EH (cell line): ENCODE data around the gene RAD51D.
"Not testable (repeated sequence)": the region's sequence is repeated elsewhere in the genome, so short reads cannot be mapped to it uniquely, and the experiment has no call there.

Source experiments
- DNase-seq: peaks from one replicate; pipeline ENCODE4 v3.0.0-alpha.2; 2015; ENCODE audit warnings: low read depth

The RAD51D gene

DNA sequence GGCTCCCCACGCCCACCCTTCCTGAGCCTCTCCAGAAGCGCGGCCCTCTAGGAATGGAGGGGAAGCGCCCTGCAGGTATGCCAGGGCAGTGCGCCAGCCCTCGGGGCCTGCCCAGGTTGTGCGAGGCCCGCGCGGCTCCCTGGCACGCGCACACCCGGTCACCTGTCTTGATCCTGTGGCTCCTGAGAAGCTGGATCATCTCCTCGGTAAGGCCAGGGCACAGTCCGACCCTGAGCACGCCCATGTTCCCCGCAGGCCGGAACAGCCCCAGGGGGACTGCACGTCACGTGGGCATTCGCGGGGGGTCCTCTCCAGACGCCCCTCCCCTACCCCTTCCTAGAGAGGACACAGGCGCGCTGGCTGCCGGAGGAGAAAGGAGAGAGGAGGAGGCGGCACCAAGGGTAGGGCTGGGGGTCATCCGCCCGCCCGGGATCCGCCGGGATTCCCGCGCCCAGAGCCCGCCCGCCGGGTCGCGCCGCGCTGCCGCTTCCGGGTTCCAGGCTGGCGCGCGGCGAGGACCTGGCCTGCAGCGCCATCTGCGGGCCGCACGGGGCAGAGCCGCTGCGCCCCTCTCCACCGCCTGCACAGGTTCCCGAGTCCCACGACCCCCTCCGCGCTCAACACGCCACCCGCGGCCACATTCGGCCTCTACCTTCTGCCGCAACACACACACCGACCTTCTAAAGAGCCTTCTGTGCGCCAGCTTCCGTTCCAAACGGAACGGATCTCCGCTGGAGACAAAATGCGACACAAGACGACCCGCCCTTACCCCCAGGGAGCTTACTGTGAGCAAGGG lies at the start of gene RAD51D:
TSS of gene RAD51D (minus strand) at position 491 of the 796 bp plus-strand sequence. CDS start at position 244, 247 bp downstream.
- DNase-seq, result peak; percentile 73

DNA sequence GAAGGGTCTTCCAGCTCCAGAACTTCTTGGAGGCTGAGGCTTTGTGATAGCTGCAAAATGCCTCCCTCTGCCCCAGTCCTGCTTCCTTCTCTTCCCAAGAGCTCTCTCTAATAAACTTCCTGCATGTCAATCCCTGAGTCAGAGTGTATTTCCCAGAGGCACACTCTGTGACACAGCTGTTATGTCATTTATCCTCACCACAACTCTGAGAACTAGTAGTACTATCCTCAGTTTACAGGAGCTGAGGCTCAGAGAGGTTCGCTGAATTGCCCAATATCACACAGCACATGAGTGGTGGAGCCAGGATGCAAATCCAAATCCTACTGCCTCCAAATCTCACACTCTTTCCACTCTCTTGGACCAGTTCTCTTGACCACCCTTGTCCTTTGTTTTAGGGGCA lies 48.0 kb upstream of the RAD51D start:
- peak; percentile 57 for DNase-seq

DNA sequence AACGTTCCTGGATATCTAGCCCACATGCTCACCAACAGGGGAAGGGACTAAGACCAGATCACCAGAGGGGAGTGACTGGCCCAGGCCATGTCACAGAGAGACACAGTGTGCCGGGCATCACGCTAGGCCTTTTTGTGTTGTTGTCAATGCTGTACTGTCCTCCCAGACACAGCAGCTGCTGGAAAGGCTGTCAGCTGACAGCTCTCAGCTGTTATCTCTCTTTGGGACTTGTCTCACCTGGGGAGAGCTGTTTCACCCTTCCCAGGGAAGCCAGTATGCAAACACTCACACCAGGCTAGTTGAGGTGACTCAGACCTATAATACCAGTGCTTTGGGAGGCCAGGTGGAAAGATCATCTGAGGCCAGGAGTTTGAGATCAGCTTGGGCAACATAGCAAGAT lies 47.4 kb upstream of the RAD51D start:
- DNase-seq, result no peak

DNA sequence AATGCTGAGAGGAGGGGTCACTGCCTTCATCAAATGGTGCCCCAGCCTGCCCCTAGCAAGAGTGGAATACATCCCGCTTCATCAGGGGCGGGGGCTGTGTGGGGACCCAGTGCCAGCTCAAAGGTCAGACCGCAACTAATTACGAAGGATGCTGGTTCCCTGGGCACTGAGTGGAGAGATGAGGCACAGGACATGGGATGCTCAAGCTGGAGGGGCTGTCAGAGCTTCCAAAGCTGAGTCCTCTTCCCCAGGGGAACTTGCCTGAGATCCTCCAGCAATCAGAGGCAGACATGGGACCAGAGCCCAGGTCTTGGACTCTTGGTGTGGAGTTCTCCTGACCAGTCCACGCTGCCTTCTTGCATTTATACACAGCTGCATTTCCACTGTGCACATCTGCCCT lies 46.9 kb upstream of the RAD51D start:
- no peak for DNase-seq

DNA sequence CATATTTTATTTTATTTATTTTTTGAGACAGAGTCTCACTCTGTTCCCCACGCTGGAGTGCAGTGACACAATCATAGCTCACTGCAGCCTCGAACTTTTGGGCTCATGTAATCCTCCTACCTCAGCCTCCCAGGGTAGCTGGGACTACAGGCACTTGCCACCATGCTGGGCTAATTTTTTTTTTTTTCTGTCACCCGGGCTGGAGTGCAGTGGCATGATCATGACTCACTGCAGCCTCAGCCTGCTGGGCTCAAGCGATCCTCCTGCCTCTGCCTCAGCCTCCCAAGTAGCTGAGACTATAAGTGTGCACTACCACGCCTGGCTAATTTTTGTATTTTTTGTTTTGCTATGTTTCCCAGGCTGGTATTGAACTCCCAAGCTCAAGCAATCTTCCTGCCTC lies 45.1 kb upstream of the RAD51D start:
- DNase-seq, result no peak

DNA sequence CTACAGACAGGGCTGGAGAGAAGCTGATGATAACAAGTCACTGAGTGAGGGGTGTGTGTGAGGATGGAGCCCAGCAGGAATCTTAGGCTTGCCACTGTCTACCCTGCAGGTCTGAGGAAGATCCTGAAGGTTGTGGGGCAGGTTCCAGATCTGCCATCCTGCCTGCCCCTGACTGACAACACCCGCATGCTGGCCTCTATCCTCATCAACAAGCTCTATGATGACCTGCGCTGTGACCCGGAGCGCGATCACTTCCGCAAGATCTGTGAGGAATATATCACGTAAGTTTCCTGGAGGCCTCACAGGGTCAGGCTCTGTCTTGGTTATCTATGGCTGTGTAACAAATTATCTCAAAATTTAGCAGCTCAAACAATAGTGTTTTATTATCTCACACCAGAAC lies 44.2 kb upstream of the RAD51D start:
- no peak for DNase-seq

DNA sequence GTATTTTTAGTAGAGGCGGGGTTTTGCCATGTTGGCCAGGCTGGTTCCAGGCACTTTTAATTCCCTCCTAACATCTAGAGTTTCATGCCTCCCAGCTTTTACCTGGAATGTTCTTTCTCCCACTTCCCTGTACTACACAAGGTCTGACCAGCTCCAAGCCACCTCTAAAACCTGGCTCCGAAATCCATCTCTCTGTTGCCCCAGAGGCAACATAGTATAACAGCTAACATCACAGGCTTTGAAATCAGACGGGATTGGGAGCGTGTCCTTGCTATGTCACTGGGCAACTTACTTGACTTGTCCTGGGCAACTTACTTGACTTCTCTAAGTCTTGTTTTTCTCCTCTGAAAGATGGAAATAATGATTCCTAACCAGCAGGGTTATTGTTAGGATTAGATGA lies 43.1 kb upstream of the RAD51D start:
- DNase-seq, result no peak

DNA sequence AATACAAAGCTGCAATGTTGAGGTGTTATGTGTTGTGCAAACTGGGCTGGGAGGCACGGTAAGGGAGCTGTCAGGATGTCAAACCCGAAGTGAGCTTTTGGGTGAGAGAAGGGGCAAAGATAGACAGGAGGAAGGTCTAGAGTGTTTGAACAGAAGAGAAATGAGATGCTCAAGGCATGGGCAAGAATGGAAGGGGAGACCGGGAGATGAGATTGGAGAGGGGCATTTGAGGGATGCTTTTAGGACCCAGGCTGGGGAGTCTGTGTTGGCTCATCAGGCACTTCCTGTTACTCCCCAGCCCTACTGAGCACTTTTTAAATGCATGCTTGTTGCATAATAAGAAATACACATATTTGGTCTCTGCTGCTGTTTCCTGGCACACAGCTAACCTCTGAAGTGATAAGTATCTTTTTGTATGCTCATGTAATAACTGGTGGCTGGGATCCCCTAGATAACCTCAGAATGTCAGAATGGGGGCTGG lies 41.7 kb upstream of the RAD51D start:
- peak; percentile 7 for DNase-seq

DNA sequence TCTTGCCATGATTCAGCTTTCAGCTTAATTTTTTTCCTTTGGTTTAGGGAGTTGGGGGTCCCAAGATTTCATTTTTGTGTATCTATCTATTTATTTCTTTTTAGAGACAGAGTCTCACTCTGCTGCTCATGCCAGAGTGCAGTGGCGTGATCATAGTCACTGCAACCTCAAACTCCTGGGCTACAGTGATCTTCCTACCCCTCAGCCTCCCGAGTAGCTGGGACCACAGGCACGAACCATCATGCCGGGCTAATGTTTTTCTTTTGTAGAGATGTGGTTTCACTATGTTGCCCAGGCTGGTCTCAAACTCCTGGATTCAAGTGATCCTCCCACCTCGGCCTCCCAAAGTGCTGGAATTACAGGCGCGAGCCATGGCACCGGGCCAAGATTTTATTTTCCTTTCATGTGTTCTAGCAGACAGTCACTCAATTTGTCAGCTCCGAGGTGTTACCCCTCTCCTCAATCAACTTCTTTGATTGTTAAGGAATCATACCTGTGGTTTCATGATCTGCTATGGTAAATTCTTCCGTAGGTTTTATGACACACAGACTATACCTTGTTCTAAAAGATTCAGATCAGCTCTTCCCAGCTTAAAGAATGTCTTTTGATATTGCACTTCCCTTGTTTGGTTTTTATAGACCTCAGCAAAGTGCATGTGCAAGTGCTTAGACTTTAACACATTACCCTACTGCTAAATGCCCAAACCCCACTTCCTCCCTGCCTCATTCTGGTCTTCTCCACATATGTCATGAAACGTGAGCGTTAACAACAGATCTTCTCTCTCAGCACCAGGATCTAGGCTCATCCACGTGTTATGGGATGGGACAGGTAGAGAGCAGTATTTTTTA lies 40.9 kb upstream of the RAD51D start:
- no peak for DNase-seq

DNA sequence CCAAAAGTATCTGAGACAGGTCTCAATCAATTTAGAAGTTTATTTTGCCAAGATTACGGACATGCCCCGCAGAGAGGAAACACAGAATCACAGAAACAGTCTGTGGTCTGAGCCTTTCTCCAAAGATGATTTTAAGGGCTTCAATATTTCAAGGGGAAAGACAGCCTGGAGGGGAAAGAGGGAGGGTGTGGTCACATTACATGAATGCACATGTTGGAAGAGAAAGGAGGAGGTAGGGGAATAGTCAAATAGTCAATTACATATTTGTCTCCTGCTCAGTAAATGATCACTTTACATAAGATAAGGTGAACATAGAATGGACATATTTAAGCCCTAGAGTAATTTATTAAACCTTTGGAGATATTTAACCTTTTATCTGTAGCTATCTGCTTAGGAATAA lies 40.3 kb upstream of the RAD51D start:
- no peak for DNase-seq

DNA sequence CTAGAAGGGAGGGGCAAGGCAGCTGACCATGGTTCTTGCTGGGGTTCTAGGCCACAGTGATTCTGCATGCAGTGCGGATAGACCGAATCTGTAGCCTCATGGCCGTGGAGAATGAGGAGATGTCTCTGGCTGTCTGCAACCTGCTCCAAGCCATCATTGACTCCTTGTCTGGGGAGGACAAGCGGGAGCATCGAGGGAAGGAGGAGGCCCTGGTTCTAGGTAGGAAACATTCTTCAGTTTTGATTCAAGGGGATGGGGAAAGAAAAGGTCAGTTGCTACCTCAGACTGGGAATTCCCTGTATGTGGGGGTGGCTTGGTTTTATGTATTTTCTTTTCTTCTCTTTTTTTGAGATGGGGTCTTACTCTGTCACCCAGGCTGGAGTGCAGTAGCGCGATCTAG lies 35.6 kb upstream of the RAD51D start:
- DNase-seq, result no peak

DNA sequence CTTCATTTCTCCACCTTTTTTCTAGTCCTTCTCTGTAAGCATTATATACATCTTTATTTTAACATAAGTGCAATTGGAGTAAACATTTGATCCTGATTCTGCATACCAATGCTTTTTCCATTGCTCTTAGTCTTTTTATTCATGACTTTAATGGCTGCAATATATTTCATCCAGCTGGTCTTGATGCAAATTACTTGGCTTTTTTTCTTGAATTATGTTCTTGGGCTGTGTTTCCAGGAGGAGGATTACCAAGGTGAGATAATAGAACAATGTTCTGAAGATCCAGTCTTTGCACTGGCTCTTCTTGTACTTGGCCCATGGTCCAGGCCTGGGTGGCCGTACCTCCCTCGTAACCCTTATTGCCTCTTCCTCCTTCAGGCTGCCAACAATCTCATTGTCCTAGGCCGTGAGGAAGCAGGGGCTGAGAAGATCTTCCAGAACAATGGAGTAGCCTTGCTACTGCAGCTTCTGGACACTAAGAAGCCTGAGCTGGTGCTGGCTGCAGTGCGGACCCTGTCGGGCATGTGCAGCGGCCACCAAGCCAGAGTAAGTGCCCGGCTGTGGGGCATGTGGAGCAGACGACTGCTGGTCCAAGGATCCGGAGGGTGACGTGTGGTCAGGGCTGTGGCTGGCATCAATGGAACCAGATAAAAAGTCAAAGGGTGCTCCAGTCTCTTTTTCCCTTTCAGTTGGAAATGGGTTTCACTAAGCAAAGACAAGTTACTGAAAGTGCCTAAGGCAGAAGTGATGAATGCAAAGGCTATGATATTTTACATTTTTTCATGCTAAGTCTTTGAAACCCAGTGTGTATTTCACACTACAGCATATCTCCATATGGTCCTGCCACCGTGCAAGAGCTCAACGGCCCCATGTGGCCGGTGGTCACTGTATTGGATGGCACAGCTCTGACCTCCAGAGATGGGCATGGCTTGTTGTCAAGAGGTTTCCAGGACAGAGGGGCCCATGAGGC lies 34.8 kb upstream of the RAD51D start:
- DNase-seq, result no peak

DNA sequence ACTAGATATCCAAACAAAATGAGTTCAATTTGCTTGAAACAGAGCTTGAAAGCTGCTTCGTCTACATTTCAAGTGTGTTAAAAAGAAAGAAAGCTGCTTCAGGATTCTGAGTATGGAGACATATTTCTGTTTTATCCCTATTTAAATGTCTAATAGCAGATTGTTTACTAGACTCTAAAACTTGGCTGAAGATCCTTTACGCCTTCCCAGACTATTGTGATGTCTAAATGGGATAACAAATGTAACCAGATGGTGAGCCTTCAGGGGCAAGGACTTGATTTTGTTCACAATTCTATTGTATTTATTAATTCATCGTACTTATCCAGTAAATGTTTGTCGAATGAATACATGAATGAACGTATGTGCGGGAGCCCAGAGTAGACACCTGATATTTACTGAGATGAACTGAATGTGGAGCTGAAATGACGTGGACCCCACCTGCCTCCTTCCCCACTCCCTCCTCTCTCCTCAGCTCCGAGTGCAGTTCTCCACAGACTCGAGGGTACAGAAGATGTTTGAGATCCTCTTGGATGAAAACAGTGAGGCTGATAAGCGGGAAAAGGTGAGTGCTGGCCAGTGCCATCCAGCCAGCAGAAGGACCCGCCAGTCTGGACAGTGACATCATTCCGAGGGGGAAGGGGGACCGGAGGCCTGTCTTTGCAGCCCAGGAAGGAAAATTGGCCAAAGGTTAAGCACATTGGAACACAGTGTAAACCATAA lies 32.9 kb upstream of the RAD51D start:
- no peak for DNase-seq

DNA sequence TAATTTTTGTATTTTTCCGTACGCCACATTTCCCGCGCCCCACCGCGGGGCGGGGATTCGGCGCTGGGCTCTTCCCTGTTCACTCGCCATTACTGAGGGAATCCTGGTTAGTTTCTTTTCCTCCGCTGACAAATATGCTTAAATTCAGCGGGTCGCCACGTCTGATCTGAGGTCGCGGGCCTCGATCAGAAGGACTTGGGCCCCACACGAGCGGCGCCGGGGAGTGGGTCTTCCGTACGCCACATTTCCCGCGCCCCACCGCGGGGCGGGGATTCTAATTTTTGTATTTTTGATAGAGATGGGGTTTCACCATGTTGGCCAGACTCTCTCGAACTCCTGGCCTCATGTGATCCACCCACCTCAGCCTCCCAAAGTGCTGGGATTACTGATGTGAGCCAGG lies 31.4 kb upstream of the RAD51D start:
- not testable (repeated sequence) for DNase-seq

DNA sequence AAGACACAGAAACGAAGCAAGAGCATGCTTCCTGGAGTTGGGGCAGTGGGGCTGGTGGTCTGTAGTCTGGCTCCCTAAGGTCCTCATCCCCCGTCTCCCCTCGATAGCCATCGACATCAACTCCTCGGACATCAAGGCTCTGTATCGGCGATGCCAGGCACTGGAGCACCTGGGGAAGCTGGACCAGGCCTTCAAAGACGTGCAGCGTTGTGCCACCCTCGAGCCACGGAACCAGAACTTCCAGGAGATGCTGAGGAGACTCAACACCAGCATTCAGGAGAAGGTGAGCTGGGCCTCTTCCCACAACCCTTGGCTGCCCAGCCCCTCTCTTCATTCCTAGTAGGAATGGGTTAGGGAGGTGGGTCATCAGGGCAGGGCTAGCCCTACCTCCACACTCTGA lies 30.3 kb upstream of the RAD51D start:
- DNase-seq, result no peak

DNA sequence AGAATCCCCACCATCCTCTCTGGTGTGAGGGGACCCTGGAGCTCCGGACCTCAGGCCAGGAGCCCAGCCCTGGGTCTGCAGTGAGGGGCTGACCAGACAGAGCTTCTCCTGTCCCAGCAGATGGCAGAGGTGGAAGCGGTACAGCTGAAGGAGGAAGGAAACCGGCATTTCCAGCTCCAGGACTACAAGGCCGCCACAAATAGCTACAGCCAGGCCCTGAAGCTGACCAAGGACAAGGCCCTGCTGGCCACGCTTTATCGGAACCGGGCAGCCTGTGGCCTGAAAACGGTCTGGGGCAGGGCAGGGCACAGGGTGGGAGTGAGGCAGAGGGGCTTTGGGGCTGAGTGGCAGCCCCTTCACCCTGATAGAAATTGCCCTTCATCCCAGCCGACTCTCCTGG lies 28.5 kb upstream of the RAD51D start:
- no peak for DNase-seq

DNA sequence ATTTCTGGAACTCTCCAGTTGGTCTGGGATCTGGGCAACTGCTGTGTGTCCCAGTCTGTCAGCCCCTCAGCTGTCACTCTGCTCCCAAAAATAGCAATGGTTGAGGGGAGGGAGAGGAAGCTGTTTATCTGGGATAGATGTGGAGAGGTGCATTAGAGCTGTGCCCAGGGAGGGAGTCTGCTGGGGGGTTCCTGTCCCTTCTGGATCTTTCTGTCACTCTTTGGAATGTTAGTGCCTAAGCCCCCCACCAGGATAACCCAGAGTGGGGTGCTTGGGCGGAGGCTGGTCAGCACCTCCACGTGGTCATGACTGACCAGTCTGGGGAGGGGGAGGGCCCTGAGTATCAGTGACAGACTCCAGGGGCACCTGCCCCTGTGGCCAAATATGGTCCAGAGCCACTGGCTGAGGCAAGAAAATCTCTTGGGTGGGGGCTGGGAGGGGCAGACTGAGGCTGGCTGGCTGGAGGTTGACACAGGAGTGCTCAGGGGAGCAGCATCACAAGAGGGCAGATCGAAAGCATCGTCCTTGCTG lies 27.8 kb upstream of the RAD51D start, which contains the start of gene UNC45B:
TSS of gene UNC45B (plus strand) at position 443 of the 531 bp plus-strand sequence. CDS start 447 bp downstream, outside the sequence.
- no peak for DNase-seq

DNA sequence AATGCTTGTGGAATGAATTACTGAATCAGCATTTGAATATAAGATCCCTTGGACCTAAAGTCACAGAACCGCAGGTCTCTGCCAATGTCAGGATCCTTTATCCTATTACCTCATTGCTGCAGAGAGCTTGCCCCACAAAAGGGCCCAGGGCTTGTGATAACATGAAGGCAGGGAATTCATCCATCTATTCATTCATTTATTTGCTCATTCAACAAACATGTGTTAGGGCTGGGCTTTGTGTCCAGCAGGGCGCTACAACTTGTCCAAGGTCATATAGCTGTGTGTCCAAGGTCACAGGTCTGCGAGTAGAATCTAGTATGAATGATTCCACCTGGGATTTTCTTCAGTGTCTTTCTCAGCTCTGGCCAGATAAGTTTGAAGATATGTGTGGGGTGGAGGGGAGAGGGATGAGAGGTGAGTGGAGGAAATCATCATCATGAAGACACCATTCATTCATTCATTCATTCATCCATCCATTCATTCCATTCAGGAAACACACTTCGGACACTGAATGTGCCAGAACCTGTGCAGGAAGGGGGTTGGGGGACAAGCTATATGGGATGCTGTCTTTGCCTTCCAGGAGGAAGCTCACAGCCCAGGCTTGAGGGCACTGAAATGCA lies 26.7 kb upstream of the RAD51D start:
- no peak for DNase-seq

DNA sequence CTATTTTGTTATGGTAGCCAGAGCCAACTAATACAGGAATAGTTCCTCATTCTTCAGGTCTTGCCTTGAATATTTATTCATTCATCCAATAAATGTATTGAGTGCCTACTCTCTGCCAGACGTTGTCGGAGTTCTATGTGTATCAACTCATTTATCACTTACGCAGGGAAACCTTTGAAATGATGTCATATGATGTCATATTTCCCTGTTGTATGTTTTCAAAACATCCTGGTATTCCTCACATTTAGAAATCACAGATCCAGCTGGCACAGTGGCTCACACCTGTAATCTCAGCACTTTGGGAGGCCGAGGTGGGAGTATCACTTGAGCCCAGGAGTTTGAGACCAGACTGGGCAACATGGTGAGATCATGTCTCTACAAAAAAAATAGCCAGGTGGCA lies 25.2 kb upstream of the RAD51D start:
- DNase-seq, result no peak

DNA sequence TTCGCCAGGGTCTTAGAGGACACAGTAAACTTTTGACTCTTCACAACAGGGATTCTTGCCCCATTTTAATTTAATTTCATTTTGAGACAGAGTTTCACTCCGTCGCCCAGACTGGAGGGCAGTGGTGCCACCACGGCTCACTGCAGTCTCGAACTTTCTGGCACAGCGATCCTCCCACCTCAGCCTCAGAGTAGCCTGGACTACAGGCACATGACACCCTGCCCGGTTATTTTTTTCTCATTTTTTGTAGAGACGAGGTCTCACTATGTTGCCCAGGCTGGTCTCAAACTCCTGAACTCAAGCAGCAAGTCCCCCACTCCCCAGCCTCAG lies 22.8 kb upstream of the RAD51D start:
- no peak for DNase-seq
